Trophoblast cell (in vitro differentiated cells and primary cell): ENCODE results near the gene RAD52.

ENCODE experiments used
- DNase-seq, 2 donors: peaks; one replicate each; pipeline ENCODE4 v3.0.0-alpha.2; 2016
- H2AFZ ChIP-seq: 2 replicates; pipeline ENCODE4 v1.6.1; 2013; ENCODE audit warnings: low read length, moderate library complexity, mild to moderate bottlenecking; ENCODE audit not compliant: insufficient read depth, poor library complexity
- H2AK5ac ChIP-seq: 2 replicates; pipeline ENCODE4 v1.6.1; 2013; ENCODE audit warnings: mild to moderate bottlenecking, low read length
- H2BK120ac ChIP-seq: 2 replicates; pipeline ENCODE4 v1.6.1; 2013; ENCODE audit warnings: low read length, mild to moderate bottlenecking, moderate library complexity; ENCODE audit not compliant: insufficient read depth, poor library complexity
- H2BK12ac ChIP-seq: 2 replicates; pipeline ENCODE4 v1.6.1; 2013; ENCODE audit warnings: mild to moderate bottlenecking, low read length, moderate library complexity
- H2BK5ac ChIP-seq: 2 replicates; pipeline ENCODE4 v1.6.1; 2013; ENCODE audit warnings: low read length, low read depth, moderate library complexity, mild to moderate bottlenecking; ENCODE audit not compliant: poor library complexity
- H3K14ac ChIP-seq: 2 replicates; pipeline ENCODE4 v1.6.1; 2013; ENCODE audit warnings: mild to moderate bottlenecking, low read length
- H3K18ac ChIP-seq: 2 replicates; pipeline ENCODE4 v1.6.1; 2013; ENCODE audit warnings: mild to moderate bottlenecking, low read length
- H3K23ac ChIP-seq: 2 replicates; pipeline ENCODE4 v1.6.1; 2013; ENCODE audit warnings: low read length
- H3K27ac ChIP-seq: 2 replicates; pipeline ENCODE4 v1.5.1; 2013; ENCODE audit warnings: low read depth, mild to moderate bottlenecking, inconsistent platforms, low read length, moderate library complexity
- H3K27me3 ChIP-seq: 2 replicates; pipeline ENCODE4 v1.6.1; 2013; ENCODE audit warnings: inconsistent platforms, mild to moderate bottlenecking, low read length, moderate library complexity; ENCODE audit not compliant: insufficient read depth
- H3K36me3 ChIP-seq, 2 experiments: 1 replicate in 1 of 2; 2 replicates in 1 of 2; pipeline ENCODE4 v1.6.1; 2013; ENCODE audit warnings: low read length in 2 of 2, mild to moderate bottlenecking in 2 of 2, moderate library complexity in 1 of 2; ENCODE audit not compliant: insufficient read depth in 2 of 2, control insufficient read depth in 1 of 2
- H3K4ac ChIP-seq: 2 replicates; pipeline ENCODE4 v1.6.1; 2013; ENCODE audit warnings: low read depth, mild to moderate bottlenecking, low read length, moderate library complexity
- H3K4me1 ChIP-seq, 2 experiments: 1 replicate in 1 of 2; 2 replicates in 1 of 2; pipeline ENCODE4 v1.6.1; 2013; ENCODE audit warnings: low read length in 2 of 2, mild to moderate bottlenecking in 2 of 2, moderate library complexity in 1 of 2; ENCODE audit not compliant: insufficient read depth in 2 of 2, control insufficient read depth in 1 of 2
- H3K4me2 ChIP-seq: 2 replicates; pipeline ENCODE4 v1.6.1; 2013; ENCODE audit warnings: inconsistent platforms, mild to moderate bottlenecking, low read length, moderate library complexity
- H3K4me3 ChIP-seq: 2 replicates; pipeline ENCODE4 v1.5.1; 2013; ENCODE audit warnings: mild to moderate bottlenecking, low read depth, low read length, inconsistent platforms
- H3K79me1 ChIP-seq: one replicate; pipeline ENCODE4 v1.6.1; 2013; ENCODE audit warnings: low read length
- H3K79me2 ChIP-seq: 2 replicates; pipeline ENCODE4 v1.6.1; 2013; ENCODE audit warnings: low read length, mild to moderate bottlenecking; ENCODE audit not compliant: control insufficient read depth, insufficient read depth, poor library complexity
- H3K9ac ChIP-seq: 2 replicates; pipeline ENCODE4 v1.6.1; 2013; ENCODE audit warnings: mild to moderate bottlenecking, low read length
- H3K9me3 ChIP-seq: 2 replicates; pipeline ENCODE4 v1.6.1; 2013; ENCODE audit warnings: low read depth, mild to moderate bottlenecking, control low read depth, inconsistent platforms, low read length; ENCODE audit not compliant: insufficient read depth
- H4K12ac ChIP-seq: 2 replicates; pipeline ENCODE4 v1.6.1; 2013; ENCODE audit warnings: low read depth, mild to moderate bottlenecking, low read length, moderate library complexity
- H4K8ac ChIP-seq: 2 replicates; pipeline ENCODE4 v1.6.1; 2013; ENCODE audit warnings: low read depth, mild to moderate bottlenecking, low read length, moderate library complexity
- H4K91ac ChIP-seq: one replicate; pipeline ENCODE4 v1.6.1; 2013; ENCODE audit warnings: low read depth, mild to moderate bottlenecking, low read length, moderate library complexity
- WGBS: extraction: QIAGEN DNeasy Blood & Tissue Kit; methylation state at CpG from one replicate; pipeline ENCODE4 v1.1.7; 2013; ENCODE audit warnings: missing lambda C conversion rate; ENCODE audit not compliant: insufficient read length, insufficient coverage; ENCODE audit errors: extremely low coverage; 5-methylcytosine and 5-hydroxymethylcytosine counted together

RAD52 gene

GRCh38 chr12:992647-993046, 43.2 kb upstream of the RAD52 start:
- no peak overlapping the region for H3K4ac ChIP-seq

GRCh38 chr12:991350-992333, 42.1 kb upstream of the RAD52 start:
- Histone ChIP-seq H2AK5ac (no peak overlapping the region), H3K36me3 (no peaks in the 10 kb centered on the region), H3K14ac (peak overlapping the region; percentile 76), H3K4ac (peak overlapping the region; percentile 35), H3K79me1 (peaks cover 11% of the 10 kb centered on the region), H4K8ac (peak overlapping the region; percentile 88), H4K12ac (peak overlapping the region; percentile 33), H2BK120ac (peak overlapping the region; percentile 57), H3K18ac (peak overlapping the region; percentile 85), H3K79me2 (peaks cover 12% of the 10 kb centered on the region), H3K4me1 (peaks cover 3 to 6% of the 10 kb centered on the region in 2 experiments), H3K27me3 (no peaks in the 10 kb centered on the region), H3K27ac (peak overlapping the region; percentile 93), H2BK12ac (peak overlapping the region; percentile 88), H3K9ac (peak overlapping the region; percentile 68), H3K4me3 (peak overlapping the region; percentile 88), H4K91ac (peak overlapping the region; percentile 81), H3K9me3 (no peaks in the 10 kb centered on the region), H2AFZ (peak overlapping the region; percentile 80), H3K23ac (peak overlapping the region; percentile 50), H2BK5ac (peak overlapping the region; percentile 53), H3K4me2 (peak overlapping the region; percentile 80)
- peak; percentile 37 to 48 for DNase-seq
- no CpG with 5 or more reads among the region's 48 CpGs for WGBS

More at GRCh38 chr12:992647-993046, 43.2 kb upstream of the RAD52 start:
- Histone ChIP-seq H3K79me2 (peaks cover 12% of the 10 kb centered on the region), H3K79me1 (peaks cover 11% of the 10 kb centered on the region), H3K23ac (no peak overlapping the region), H2BK120ac (no peak overlapping the region), H3K4me2 (no peak overlapping the region), H3K4me1 (peaks cover 3 to 6% of the 10 kb centered on the region in 2 experiments), H3K4me3 (no peak overlapping the region), H4K12ac (no peak overlapping the region), H3K9me3 (no peaks in the 10 kb centered on the region), H3K27me3 (no peaks in the 10 kb centered on the region), H3K14ac (no peak overlapping the region), H2BK12ac (no peak overlapping the region), H2AFZ (no peak overlapping the region), H2BK5ac (no peak overlapping the region), H4K8ac (no peak overlapping the region), H3K27ac (no peak overlapping the region), H2AK5ac (no peak overlapping the region), H3K18ac (no peak overlapping the region), H3K36me3 (no peaks in the 10 kb centered on the region), H3K9ac (no peak overlapping the region), H4K91ac (no peak overlapping the region)
- WGBS = no CpG with 5 or more reads among the region's 1 CpG
- no peak for DNase-seq

- Histone ChIP-seq H3K9ac (peak within 1 kb of the TSS; percentile 86), H3K79me2 (peaks cover 12% of the 10 kb centered on the region), H4K8ac (peak within 1 kb of the TSS; percentile 97), H4K12ac (peak within 1 kb of the TSS; percentile 93), H3K9me3 (no peaks in the 10 kb centered on the region), H3K4me3 (peak within 1 kb of the TSS; percentile 88), H2BK12ac (peak within 1 kb of the TSS; percentile 88), H3K4ac (peak within 1 kb of the TSS; percentile 77), H3K4me1 (peaks cover 3 to 6% of the 10 kb centered on the region in 2 experiments), H4K91ac (peak within 1 kb of the TSS; percentile 91), H2AFZ (peak within 1 kb of the TSS; percentile 80), H3K27me3 (no peaks in the 10 kb centered on the region), H2AK5ac (peak within 1 kb of the TSS; percentile 13), H3K23ac (peak within 1 kb of the TSS; percentile 50), H3K18ac (peak within 1 kb of the TSS; percentile 85), H2BK5ac (peak within 1 kb of the TSS; percentile 80), H3K4me2 (peak within 1 kb of the TSS; percentile 97), H3K36me3 (no peaks in the 10 kb centered on the region), H3K79me1 (peaks cover 11% of the 10 kb centered on the region), H2BK120ac (peak within 1 kb of the TSS; percentile 78), H3K14ac (peak within 1 kb of the TSS; percentile 81), H3K27ac (peak within 1 kb of the TSS; percentile 93)
- DNase-seq = peak; percentile 73 to 86
- WGBS = no CpG with 5 or more reads among the region's 87 CpGs
Observed at GRCh38 chr12:990661-991349, 41.3 kb upstream of the RAD52 start, which contains the start of gene ERC1. TSS of gene ERC1 (plus strand) at chr12:991223. CDS start at chr12:1027904, 36,681 bp downstream.
